Measurements from ENCODE around the gene GTF2IRD1. TPM values are rescaled to one million over a fixed set of nuclear protein-coding genes. Genes with fewer than 3 reads are reported as not detected.

The GTF2IRD1 gene
- total and polyA plus RNA-seq, 2 of the 4 experiments (the other 2 are of a cell fraction) = 4.1 to 21.9 TPM

GRCh38 chr7:74554178-74554577 lies 100.5 kb downstream of the GTF2IRD1 start:
- dilution Hi-C loops (cut with HindIII; ENCODE audit: low sequenced_read_pairs, unreplicated experiment) = no loop called here

More at GRCh38 chr7:74554178-74554577, 100.5 kb downstream of the GTF2IRD1 start:
- no peak overlapping the region for H2BK5ac ChIP-seq (ENCODE audit: low read depth, low read length, poor library complexity, severe bottlenecking)
- H2BK20ac ChIP-seq (ENCODE audit: low read depth, low read length) = no peak overlapping the region
- no peak overlapping the region for H4K5ac ChIP-seq (ENCODE audit: low read depth, low read length)
- H2BK120ac ChIP-seq (ENCODE audit: low read depth, low read length) = no peak overlapping the region
- H4K91ac ChIP-seq (ENCODE audit: insufficient read depth, low read depth, low read length) = no peak overlapping the region
- H3K56ac ChIP-seq (ENCODE audit: extremely low read depth, insufficient read depth, low read length) = no peak overlapping the region
- H2AFZ ChIP-seq (replicated peaks; ENCODE audit: low read length, poor library complexity) = no peak overlapping the region
- no peaks in the 10 kb centered on the region; a peak in 1 of 4 replicates for H3K79me1 ChIP-seq (ENCODE audit: low read depth in 1 of 2, low read length in 2 of 2)
- TF ChIP-seq BHLHE40 (IDR thresholded peaks at IDR 0.05; ENCODE audit: low read depth, low read length) = no peak
- TF ChIP-seq RFX5 (IDR thresholded peaks at IDR 0.05; ENCODE audit: low read depth, low read length) = no peak
- no peak for TF ChIP-seq MXI1 (IDR thresholded peaks at IDR 0.05; ENCODE audit: borderline replicate concordance, low read depth, low read length)
- no peak for TF ChIP-seq CHD1 (IDR thresholded peaks at IDR 0.05; ENCODE audit: low read depth, low read length)
- no peak for TF ChIP-seq MAZ (IDR thresholded peaks at IDR 0.05; ENCODE audit: borderline replicate concordance, low read depth, low read length)
- no peak for TF ChIP-seq NFE2L2 (IDR thresholded peaks at IDR 0.05; ENCODE audit: low read depth, low read length)
- no peak for TF ChIP-seq CEBPB (IDR thresholded peaks at IDR 0.05; ENCODE audit: low read depth, low read length)
- TF ChIP-seq, protein P1, sequence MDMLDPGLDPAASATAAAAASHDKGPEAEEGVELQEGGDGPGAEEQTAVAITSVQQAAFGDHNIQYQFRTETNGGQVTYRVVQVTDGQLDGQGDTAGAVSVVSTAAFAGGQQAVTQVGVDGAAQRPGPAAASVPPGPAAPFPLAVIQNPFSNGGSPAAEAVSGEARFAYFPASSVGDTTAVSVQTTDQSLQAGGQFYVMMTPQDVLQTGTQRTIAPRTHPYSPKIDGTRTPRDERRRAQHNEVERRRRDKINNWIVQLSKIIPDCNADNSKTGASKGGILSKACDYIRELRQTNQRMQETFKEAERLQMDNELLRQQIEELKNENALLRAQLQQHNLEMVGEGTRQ (IDR thresholded peaks at IDR 0.05; ENCODE audit: low read depth, low read length) = no peak
- TF ChIP-seq RAD21 (IDR thresholded peaks at IDR 0.05; ENCODE audit: low read length) = no peak
- TF ChIP-seq, protein P2, sequence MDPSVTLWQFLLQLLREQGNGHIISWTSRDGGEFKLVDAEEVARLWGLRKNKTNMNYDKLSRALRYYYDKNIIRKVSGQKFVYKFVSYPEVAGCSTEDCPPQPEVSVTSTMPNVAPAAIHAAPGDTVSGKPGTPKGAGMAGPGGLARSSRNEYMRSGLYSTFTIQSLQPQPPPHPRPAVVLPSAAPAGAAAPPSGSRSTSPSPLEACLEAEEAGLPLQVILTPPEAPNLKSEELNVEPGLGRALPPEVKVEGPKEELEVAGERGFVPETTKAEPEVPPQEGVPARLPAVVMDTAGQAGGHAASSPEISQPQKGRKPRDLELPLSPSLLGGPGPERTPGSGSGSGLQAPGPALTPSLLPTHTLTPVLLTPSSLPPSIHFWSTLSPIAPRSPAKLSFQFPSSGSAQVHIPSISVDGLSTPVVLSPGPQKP (IDR thresholded peaks at IDR 0.05; ENCODE audit: borderline replicate concordance, low read depth, low read length) = no peak
- no peak for TF ChIP-seq SMC3 (IDR thresholded peaks at IDR 0.05; ENCODE audit: low read depth, low read length)
- TF ChIP-seq RCOR1 (IDR thresholded peaks at IDR 0.05; ENCODE audit: insufficient replicate concordance, low read length) = no peak
- no peak for TF ChIP-seq MAFK (IDR thresholded peaks at IDR 0.05; ENCODE audit: low read depth, low read length)
- TF ChIP-seq CTCF (conservative IDR thresholded peaks at IDR 0.05; ENCODE audit: low read depth, low read length) = no peak
- TF ChIP-seq FOS (IDR thresholded peaks at IDR 0.05; ENCODE audit: low read depth, low read length) = no peak
- no peak for TF ChIP-seq POLR2A (IDR thresholded peaks at IDR 0.05; ENCODE audit: low read depth, low read length)
- CTCF ChIA-PET = interaction anchor here (0.5 kb wide), 1 partner anchor 484 kb away, joined by 3 read pairs; no protein-coding TSS in a partner anchor
- no peak overlapping the region for H2BK15ac ChIP-seq (ENCODE audit: low read depth, low read length)
- 80% methylated on average over 1 of the region's 7 CpGs; no CpG with 5 or more reads in 1 of the 2 experiments for WGBS, 2 experiments (ENCODE audit: extremely low coverage in 2 of 2, insufficient read length in 1 of 2)
- no peaks in the 10 kb centered on the region for H3K9me3 ChIP-seq (ENCODE audit: control insufficient read depth, insufficient read depth, low read length)
- no peak overlapping the region for H3K18ac ChIP-seq (ENCODE audit: low read depth, low read length)
- in situ Hi-C loops (cut with MboI; ENCODE audit: low sequenced_read_pairs) (loop anchor here (25.0 kb wide), 1 partner anchor 342 kb away; the partner anchor contains the start of gene LAT2), intact Hi-C loops (cut with micrococcal nuclease) (no loop called here)
- H2AK5ac ChIP-seq (ENCODE audit: low read depth, low read length) = no peak overlapping the region
- no TSS peak for BruUV-seq (replicated peaks)
- no peak overlapping the region for H2AK9ac ChIP-seq (replicated peaks; ENCODE audit: low read depth, low read length, poor library complexity)
- ATAC-seq (ENCODE audit: low read depth) (no peak), DNase-seq (no peak)
- no peak overlapping the region for H3K4me3 ChIP-seq (ENCODE audit: insufficient read depth, low read depth, low read length)
- no peaks in the 10 kb centered on the region for H3K9me1 ChIP-seq (ENCODE audit: insufficient read depth, low read length)
- no peak overlapping the region for H3K23ac ChIP-seq (ENCODE audit: low read depth, low read length)
- no peak overlapping the region for H3K27ac ChIP-seq (ENCODE audit: insufficient read depth, low read length)
- H3K4ac ChIP-seq (ENCODE audit: low read depth, low read length) = no peak overlapping the region
- H4K8ac ChIP-seq (ENCODE audit: low read depth in 2 of 2, low read length in 2 of 2) = no peak overlapping the region
- no peaks in the 10 kb centered on the region for H3K27me3 ChIP-seq (ENCODE audit: control insufficient read depth, insufficient read depth, low read length)
- H4K20me1 ChIP-seq (ENCODE audit: insufficient read depth, low read length) = no peaks in the 10 kb centered on the region
- no peaks in the 10 kb centered on the region for H3K4me1 ChIP-seq (ENCODE audit: control insufficient read depth, insufficient read depth, low read length)
- H3K14ac ChIP-seq (replicated peaks; ENCODE audit: low read depth, low read length) = no peak overlapping the region
- peaks cover 30% of the 10 kb centered on the region for H3K36me3 ChIP-seq (ENCODE audit: control insufficient read depth, insufficient read depth, low read length)
- H3K4me2 ChIP-seq (ENCODE audit: low read depth, low read length) = no peak overlapping the region
- no peak overlapping the region for H3K9ac ChIP-seq (ENCODE audit: low read depth, low read length)
- POLR2A ChIA-PET (ENCODE audit: unreplicated experiment) = no interaction called here

All from IMR-90 (cell line).